A549 treated with dexamethasone at 1 μM for 4 hours (cell line): ENCODE measurements around the gene CHMP4B. TPM values are rescaled to one million over a fixed set of nuclear protein-coding genes. Genes with fewer than 3 reads are reported as not detected.

Experiments
- total RNA-seq: library from RNA; stranded (reverse); fragments of 200-300 nt; extraction: Qiagen RNA extraction; gene quantifications from 5 replicates; pipeline ENCODE4 v1.2.3, GENCODE V29; 2022

CHMP4B gene
- 139 to 163 TPM (median 156 TPM) in 5 replicates for total RNA-seq

GRCh38 chr20:33810885-33811775 lies at the start of gene CHMP4B:
Gene CHMP4B, plus strand, starts transcription at chr20:33811348. Its CDS starts 121 bp downstream, at chr20:33811469.

Other genes starting within 250 kb of the CHMP4B start
- 0.08 to 0.15 TPM (median 0.09 TPM) in 5 replicates for gene C20orf144, start 149.0 kb upstream of the CHMP4B start, total RNA-seq
- gene ACTL10, start 144.4 kb upstream of the CHMP4B start, total RNA-seq = not detected in 5 replicates
- gene NECAB3, start 136.9 kb upstream of the CHMP4B start, total RNA-seq = 5.9 to 12.2 TPM (median 11.6 TPM) in 5 replicates
- 21.6 to 27.2 TPM (median 27.1 TPM) in 5 replicates for gene E2F1, start 125.0 kb upstream of the CHMP4B start, total RNA-seq
- gene PXMP4, start 91.0 kb upstream of the CHMP4B start, total RNA-seq = 4.2 to 7.6 TPM (median 6.9 TPM) in 5 replicates
- gene ZNF341, start 79.4 kb upstream of the CHMP4B start, total RNA-seq = 2.6 to 4.8 TPM (median 4.2 TPM) in 5 replicates
- gene RALY, start 182.6 kb downstream of the CHMP4B start, total RNA-seq = 129 to 161 TPM (median 151 TPM) in 5 replicates